Ishikawa (cell line): ENCODE measurements around the gene LIMS2.
A peak's percentile ranks its signal among the peaks of the same experiment; 100 is the strongest.

Source experiments
- CEBPB ChIP-seq: IDR thresholded peaks from 2 replicates; pipeline ENCODE4 v1.6.1; 2012
- CREB1 ChIP-seq: IDR thresholded peaks from 2 replicates; pipeline ENCODE4 v1.6.1; 2012; ENCODE audit warnings: low read depth
- EGR1 ChIP-seq: IDR thresholded peaks from 2 replicates; pipeline ENCODE4 v1.6.1; 2012
- EP300 ChIP-seq: IDR thresholded peaks from 2 replicates; pipeline ENCODE4 v1.6.1; 2012; ENCODE audit warnings: borderline replicate concordance
- FOXM1 ChIP-seq: IDR thresholded peaks from 2 replicates; pipeline ENCODE4 v1.6.1; 2012; ENCODE audit warnings: low read depth, borderline replicate concordance
- NFIC ChIP-seq: IDR thresholded peaks from 2 replicates; pipeline ENCODE4 v1.6.1; 2012
- RAD21 ChIP-seq: IDR thresholded peaks from 2 replicates; pipeline ENCODE4 v1.6.1; 2012; ENCODE audit warnings: low read depth
- REST ChIP-seq: IDR thresholded peaks from 2 replicates; pipeline ENCODE4 v1.6.1; 2012; ENCODE audit warnings: low read depth, mild to moderate bottlenecking
- TAF1 ChIP-seq: IDR thresholded peaks from 2 replicates; pipeline ENCODE4 v1.6.1; 2012; ENCODE audit warnings: low read depth, mild to moderate bottlenecking
- TCF12 ChIP-seq: IDR thresholded peaks from 2 replicates; pipeline ENCODE4 v1.6.1; 2012; ENCODE audit warnings: low read depth
- TEAD4 ChIP-seq: IDR thresholded peaks from 2 replicates; pipeline ENCODE4 v1.6.1; 2012
- YY1 ChIP-seq: IDR thresholded peaks from 2 replicates; pipeline ENCODE4 v1.6.1; 2012; ENCODE audit warnings: low read depth
- ZBTB7A ChIP-seq: IDR thresholded peaks from 2 replicates; pipeline ENCODE4 v1.6.1; 2012; ENCODE audit warnings: low read depth
- TF ChIP-seq, protein P1 (sequence below): IDR thresholded peaks from 2 replicates; pipeline ENCODE4 v1.6.1; 2012
- TF ChIP-seq, protein P2 (sequence below): IDR thresholded peaks from 2 replicates; pipeline ENCODE4 v1.6.1; 2012

LIMS2 gene

DNA sequence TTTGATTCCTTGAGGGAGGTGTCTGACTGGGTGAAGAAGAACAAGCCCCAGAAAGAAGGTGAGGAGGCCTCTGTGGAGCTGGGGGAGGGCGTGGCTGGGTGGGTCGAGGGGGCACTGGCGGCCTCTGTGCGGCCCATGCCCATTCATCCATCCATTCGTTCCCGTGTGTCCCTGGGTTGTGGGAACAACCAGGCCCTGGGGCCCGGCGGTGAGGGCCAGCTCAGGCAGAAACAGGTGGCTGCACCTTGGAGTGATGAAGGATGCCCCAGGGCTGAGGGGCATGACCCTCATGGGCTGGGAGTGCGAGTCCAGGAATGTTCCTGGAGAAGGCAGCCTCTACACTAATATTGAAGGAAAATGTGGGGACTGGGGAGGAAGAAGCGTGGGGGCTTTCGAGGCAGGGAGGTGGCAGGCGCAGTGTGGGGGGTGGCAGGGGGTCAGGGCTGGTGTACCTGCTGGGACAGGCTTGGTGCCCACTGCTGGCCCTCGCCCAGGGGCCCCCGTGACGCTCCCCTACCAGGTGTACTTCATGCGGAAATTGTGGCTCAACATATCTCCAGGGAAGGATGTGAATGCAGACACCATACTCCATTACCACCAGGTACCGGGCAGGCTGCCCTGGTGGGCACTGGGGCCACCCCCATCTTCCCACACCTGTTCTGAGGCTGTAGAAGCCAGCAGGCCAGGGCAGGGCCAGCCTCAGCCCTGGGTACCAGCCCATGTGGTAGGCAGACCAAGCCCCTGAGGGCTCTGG lies 40.5 kb downstream of the LIMS2 start:
- no peak for TF ChIP-seq TAF1
- TF ChIP-seq FOXM1 = no peak
- TF ChIP-seq RAD21 = no peak
- TF ChIP-seq EGR1 = no peak
- TF ChIP-seq YY1 = no peak
- TF ChIP-seq ZBTB7A = no peak
- no peak for TF ChIP-seq CREB1
- TF ChIP-seq, protein P1, sequence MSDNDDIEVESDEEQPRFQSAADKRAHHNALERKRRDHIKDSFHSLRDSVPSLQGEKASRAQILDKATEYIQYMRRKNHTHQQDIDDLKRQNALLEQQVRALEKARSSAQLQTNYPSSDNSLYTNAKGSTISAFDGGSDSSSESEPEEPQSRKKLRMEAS = no peak
- TF ChIP-seq, protein P2, sequence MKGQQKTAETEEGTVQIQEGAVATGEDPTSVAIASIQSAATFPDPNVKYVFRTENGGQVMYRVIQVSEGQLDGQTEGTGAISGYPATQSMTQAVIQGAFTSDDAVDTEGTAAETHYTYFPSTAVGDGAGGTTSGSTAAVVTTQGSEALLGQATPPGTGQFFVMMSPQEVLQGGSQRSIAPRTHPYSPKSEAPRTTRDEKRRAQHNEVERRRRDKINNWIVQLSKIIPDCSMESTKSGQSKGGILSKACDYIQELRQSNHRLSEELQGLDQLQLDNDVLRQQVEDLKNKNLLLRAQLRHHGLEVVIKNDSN = no peak

DNA sequence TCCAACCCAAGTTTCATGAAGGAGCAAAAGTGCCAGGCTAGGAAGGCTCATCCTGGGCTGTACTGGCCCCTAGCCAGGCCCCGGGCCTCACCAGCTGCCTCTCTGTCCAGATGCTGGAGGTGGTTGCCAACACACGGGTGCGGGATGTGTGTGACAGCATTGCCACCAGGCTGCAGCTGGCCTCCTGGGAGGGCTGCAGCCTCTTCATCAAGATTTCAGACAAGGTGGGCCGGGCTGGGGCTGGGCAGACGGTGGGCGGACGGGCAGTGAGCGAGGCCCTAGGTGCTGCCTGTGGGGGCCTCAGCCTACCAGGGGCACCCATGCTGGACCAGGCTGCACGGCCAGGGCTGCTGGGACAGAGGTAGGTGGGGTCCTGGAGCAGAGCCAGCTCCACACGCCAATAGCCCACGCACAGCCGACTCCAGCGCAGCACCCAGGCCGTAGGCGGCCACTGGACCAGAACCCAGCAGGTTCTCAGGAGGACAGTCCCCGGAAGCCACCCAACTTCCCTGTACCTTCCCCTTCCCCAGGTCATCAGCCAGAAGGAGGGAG lies 41.2 kb downstream of the LIMS2 start:
- TF ChIP-seq EGR1 (peak; percentile 55), EP300 (no peak)

DNA sequence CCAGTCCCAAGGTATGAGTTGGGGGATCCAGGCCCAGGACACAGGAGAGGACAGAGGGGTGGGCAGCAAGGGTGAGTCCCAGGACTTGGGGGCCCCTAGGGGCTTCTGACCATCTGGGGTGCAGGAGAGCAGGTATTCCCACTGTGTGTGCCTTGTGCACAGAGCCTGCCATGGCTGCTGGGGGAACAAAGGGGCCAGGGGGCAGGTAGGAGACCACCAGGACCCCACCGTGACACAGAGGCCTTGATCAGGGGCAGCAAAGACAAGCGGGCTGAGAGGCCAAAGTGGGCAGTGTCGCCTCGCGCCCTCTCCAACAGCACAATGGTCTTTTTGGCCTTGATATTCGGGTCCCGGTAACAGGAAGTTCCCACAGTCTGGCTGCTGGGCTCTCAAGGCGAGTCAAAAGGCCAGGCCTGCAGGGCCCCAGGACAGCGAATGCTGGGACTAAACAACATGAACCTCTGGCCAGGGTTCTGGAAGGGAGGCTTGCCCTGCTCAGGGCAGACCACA lies 41.7 kb downstream of the LIMS2 start:
- TF ChIP-seq CREB1 (no peak), FOXM1 (no peak), TEAD4 (no peak), YY1 (no peak)

DNA sequence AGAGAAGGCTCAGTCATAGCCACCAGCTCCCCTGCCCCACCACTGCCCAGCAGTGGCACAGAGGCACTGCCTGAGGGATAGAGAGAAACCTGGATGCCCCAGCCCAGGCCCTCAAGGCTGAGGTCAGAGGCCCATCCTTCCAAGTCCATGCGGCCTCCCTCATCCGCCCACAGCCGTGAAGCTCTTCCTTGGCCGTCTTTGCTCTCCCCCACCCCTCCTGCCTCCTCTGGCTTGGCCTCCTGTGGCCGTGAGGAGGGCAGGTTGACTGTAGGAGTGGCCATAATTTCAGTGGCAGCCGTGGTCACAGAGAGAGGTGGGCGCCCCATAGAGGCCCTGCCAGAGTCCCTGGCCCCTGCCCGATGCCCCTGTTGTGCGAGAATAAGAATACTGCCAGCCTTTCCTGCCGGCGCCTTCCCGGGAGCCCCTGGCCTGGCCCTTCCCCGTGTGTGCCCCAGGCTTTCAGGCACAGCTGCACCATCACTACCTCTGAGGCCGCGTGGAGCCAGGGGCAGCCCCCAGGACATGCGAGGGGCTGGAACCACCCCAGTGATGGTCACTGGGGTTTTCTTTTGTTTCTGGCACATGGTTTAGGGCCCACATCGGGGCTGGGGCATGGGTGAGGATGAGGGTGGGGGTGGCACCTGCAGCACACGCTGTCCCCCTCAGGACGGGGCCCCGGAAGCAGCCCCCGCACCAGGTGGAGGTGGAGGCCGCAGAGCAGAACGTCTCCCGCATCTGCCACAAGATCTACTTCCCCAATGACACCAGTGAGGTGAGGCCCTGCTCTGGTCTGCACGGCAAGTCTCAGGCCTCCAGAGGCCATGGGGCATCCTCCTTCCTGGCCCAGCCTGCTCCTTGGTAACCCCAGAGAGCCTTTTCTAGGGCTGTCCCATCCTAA lies 42.5 kb downstream of the LIMS2 start:
- TF ChIP-seq YY1 (no peak), TEAD4 (no peak), CREB1 (no peak), REST (no peak), TCF12 (no peak)
- TF ChIP-seq, protein P1 = no peak
- TF ChIP-seq, protein P2 = no peak

- TF ChIP-seq CEBPB (no peak), EP300 (no peak), CREB1 (no peak), NFIC (no peak), ZBTB7A (no peak), TEAD4 (no peak), TAF1 (no peak), RAD21 (no peak), EGR1 (no peak), TCF12 (no peak), FOXM1 (no peak), REST (no peak), YY1 (no peak)
- TF ChIP-seq, protein P2 = no peak
- TF ChIP-seq, protein P1 = no peak
Measured at GRCh38 chr2:127631997-127632581, 43.2 kb downstream of the LIMS2 start.
